Body of pancreas (tissue), 4 donors: ENCODE measurements around the gene HS3ST4.

Source experiments
- CTCF ChIP-seq, 7 experiments: fragments of 450-650 bp in 4 of 7; fragments of 200-600 bp in 3 of 7; sonication (generic) in 3 of 7; IDR thresholded peaks; one replicate each; pipeline ENCODE4 v1.5.1; 2016 to 2019; ENCODE audit warnings: antibody characterized with exemption in 7 of 7
- POLR2A ChIP-seq, 3 donors: fragments of 450-650 bp; IDR thresholded peaks; one replicate each; pipeline ENCODE4 v1.6.1; 2016; ENCODE audit warnings: antibody characterized with exemption in 3 of 3, mild to moderate bottlenecking in 2 of 3

DNA sequence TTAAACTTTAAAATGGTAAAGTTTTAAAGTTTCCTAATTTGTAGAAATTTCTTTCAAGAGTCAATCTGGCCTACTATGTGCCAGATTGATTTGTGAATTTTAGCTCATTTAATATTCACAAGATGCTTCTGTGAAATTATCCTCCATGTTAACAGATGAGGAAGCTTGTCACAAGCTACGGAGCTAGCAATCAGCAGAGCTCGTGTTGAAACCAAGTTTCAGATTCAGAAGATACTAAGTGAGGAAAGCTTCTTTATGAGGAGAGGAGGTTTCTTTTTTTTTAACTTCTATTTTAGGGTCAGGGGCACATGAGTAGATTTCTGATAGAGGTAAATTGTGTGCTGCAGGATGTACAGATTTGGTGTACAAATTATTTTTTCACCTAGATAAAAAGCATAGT lies 135.9 kb downstream of the HS3ST4 start:
- TF ChIP-seq CTCF (IDR thresholded peaks at IDR 0.05) (no peak), POLR2A (IDR thresholded peaks at IDR 0.05) (no peak)
